ENCODE results near the gene TMEM221. TPM values are rescaled to one million over a fixed set of nuclear protein-coding genes. Genes with fewer than 3 reads are reported as not detected.

The TMEM221 gene
- total and polyA plus RNA-seq, 9 of the 15 experiments (the other 6 are each of a cell fraction or from before 2014, with no cell fraction given), result 0.06 to 0.35 TPM; not detected in 7

DNA sequence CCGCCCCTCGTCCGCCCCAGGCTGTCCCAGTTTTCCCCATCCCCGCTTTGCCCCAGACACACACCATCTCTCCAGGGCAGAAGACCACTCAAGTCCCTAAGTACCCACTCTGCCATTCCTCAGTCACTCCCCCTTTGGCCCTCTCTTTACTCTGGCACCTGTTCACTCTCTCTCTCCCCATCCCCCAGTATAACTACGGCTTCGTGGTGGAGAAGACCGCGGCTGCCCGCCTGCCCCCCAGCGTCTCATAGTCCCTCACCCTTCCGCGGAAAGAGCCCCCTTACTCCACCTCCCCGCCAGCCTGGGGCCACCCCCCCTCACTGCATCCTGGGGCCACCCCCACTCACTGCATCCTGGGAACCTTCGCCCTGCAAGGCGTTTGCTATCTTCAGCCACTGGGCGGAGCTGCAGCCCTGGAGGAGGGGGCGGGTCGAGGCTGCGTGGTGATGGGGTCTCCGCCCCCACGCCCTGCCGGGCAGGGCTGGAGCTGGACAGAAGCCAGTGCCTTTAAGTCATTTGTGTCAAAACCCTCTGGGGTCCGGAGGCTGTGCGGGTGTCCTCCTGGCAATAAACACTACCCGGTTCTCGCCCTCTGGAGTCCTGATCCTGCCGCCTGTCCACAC lies 23.6 kb downstream of the TMEM221 start (continued):
- TF ChIP-seq, protein P1, sequence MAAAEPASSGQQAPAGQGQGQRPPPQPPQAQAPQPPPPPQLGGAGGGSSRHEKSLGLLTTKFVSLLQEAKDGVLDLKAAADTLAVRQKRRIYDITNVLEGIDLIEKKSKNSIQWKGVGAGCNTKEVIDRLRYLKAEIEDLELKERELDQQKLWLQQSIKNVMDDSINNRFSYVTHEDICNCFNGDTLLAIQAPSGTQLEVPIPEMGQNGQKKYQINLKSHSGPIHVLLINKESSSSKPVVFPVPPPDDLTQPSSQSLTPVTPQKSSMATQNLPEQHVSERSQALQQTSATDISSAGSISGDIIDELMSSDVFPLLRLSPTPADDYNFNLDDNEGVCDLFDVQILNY (CRISPR knock-in tag; IDR thresholded peaks at IDR 0.05), result no peak
- TF ChIP-seq ZNF263 (CRISPR knock-in tag; IDR thresholded peaks at IDR 0.05; ENCODE audit: borderline replicate concordance), result peak; percentile 53; the same call in 1 of the 2 replicates
- TF ChIP-seq HSF4 (CRISPR knock-in tag; IDR thresholded peaks at IDR 0.05; ENCODE audit: borderline replicate concordance), result no peak
- TF ChIP-seq CBX3 (IDR thresholded peaks at IDR 0.05; ENCODE audit: borderline replicate concordance in 1 of 2, low read length in 2 of 2), result no peak
- TF ChIP-seq NR1H2 (CRISPR knock-in tag; IDR thresholded peaks at IDR 0.05), result no peak
- TF ChIP-seq MEIS2 (IDR thresholded peaks at IDR 0.05; ENCODE audit: partially characterized antibody), result peak; percentile 69
- TF ChIP-seq, protein P2, sequence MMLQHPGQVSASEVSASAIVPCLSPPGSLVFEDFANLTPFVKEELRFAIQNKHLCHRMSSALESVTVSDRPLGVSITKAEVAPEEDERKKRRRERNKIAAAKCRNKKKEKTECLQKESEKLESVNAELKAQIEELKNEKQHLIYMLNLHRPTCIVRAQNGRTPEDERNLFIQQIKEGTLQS (IDR thresholded peaks at IDR 0.05), result no peak
- TF ChIP-seq, protein P2 (CRISPR knock-in tag; conservative IDR thresholded peaks at IDR 0.05), result no peak
- no peak for TF ChIP-seq ADNP (tag; IDR thresholded peaks at IDR 0.05)
- no peak for TF ChIP-seq SAFB2 (IDR thresholded peaks at IDR 0.05; ENCODE audit: borderline replicate concordance, low read depth, low read length, severe bottlenecking)
- TF ChIP-seq PPARD (CRISPR knock-in tag; IDR thresholded peaks at IDR 0.05), result no peak
- TF ChIP-seq, protein P3, sequence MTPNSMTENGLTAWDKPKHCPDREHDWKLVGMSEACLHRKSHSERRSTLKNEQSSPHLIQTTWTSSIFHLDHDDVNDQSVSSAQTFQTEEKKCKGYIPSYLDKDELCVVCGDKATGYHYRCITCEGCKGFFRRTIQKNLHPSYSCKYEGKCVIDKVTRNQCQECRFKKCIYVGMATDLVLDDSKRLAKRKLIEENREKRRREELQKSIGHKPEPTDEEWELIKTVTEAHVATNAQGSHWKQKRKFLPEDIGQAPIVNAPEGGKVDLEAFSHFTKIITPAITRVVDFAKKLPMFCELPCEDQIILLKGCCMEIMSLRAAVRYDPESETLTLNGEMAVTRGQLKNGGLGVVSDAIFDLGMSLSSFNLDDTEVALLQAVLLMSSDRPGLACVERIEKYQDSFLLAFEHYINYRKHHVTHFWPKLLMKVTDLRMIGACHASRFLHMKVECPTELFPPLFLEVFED (CRISPR knock-in tag; conservative IDR thresholded peaks at IDR 0.05), result no peak
- no peak for TF ChIP-seq ARHGAP35 (IDR thresholded peaks at IDR 0.05; ENCODE audit: partially characterized antibody)
- TF ChIP-seq NELFE (IDR thresholded peaks at IDR 0.05; ENCODE audit: insufficient read depth, insufficient read length), result no peak
- TF ChIP-seq, protein P4, sequence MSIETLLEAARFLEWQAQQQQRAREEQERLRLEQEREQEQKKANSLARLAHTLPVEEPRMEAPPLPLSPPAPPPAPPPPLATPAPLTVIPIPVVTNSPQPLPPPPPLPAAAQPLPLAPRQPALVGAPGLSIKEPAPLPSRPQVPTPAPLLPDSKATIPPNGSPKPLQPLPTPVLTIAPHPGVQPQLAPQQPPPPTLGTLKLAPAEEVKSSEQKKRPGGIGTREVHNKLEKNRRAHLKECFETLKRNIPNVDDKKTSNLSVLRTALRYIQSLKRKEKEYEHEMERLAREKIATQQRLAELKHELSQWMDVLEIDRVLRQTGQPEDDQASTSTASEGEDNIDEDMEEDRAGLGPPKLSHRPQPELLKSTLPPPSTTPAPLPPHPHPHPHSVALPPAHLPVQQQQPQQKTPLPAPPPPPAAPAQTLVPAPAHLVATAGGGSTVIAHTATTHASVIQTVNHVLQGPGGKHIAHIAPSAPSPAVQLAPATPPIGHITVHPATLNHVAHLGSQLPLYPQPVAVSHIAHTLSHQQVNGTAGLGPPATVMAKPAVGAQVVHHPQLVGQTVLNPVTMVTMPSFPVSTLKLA (conservative IDR thresholded peaks at IDR 0.05), result peak in 1 of 2 experiments; percentile 49; a peak in 2 of 4 replicates
- TF ChIP-seq, protein P5, sequence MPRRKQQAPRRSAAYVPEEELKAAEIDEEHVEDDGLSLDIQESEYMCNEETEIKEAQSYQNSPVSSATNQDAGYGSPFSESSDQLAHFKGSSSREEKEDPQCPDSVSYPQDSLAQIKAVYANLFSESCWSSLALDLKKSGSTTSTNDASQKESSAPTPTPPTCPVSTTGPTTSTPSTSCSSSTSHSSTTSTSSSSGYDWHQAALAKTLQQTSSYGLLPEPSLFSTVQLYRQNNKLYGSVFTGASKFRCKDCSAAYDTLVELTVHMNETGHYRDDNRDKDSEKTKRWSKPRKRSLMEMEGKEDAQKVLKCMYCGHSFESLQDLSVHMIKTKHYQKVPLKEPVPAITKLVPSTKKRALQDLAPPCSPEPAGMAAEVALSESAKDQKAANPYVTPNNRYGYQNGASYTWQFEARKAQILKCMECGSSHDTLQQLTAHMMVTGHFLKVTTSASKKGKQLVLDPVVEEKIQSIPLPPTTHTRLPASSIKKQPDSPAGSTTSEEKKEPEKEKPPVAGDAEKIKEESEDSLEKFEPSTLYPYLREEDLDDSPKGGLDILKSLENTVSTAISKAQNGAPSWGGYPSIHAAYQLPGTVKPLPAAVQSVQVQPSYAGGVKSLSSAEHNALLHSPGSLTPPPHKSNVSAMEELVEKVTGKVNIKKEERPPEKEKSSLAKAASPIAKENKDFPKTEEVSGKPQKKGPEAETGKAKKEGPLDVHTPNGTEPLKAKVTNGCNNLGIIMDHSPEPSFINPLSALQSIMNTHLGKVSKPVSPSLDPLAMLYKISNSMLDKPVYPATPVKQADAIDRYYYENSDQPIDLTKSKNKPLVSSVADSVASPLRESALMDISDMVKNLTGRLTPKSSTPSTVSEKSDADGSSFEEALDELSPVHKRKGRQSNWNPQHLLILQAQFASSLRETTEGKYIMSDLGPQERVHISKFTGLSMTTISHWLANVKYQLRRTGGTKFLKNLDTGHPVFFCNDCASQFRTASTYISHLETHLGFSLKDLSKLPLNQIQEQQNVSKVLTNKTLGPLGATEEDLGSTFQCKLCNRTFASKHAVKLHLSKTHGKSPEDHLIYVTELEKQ (CRISPR knock-in tag; IDR thresholded peaks at IDR 0.05), result no peak
- no peak for TF ChIP-seq NUFIP1 (IDR thresholded peaks at IDR 0.05; ENCODE audit: partially characterized antibody)
- TF ChIP-seq, protein P6, sequence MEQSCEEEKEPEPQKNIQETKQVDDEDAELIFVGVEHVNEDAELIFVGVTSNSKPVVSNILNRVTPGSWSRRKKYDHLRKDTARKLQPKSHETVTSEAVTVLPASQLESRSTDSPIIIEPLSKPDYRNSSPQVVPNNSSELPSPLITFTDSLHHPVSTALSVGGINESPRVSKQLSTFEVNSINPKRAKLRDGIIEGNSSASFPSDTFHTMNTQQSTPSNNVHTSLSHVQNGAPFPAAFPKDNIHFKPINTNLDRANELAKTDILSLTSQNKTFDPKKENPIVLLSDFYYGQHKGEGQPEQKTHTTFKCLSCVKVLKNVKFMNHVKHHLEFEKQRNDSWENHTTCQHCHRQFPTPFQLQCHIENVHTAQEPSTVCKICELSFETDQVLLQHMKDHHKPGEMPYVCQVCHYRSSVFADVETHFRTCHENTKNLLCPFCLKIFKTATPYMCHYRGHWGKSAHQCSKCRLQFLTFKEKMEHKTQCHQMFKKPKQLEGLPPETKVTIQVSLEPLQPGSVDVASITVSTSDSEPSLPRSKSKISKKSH (CRISPR knock-in tag; IDR thresholded peaks at IDR 0.05), result no peak

Data from K562 (cell line).